Measurements from ENCODE around the gene IL21.

Gene IL21

GRCh38 chr4:122632396-122633143, 11.7 kb upstream of the IL21 start:
- no peak for DNase-seq

GRCh38 chr4:122625156-122625555, 4.3 kb upstream of the IL21 start:
- DNase-seq, result no peak

- DNase-seq, result no peak
Measured at GRCh38 chr4:122624205-122624604, 3.3 kb upstream of the IL21 start.

- no peak for DNase-seq
Measured at GRCh38 chr4:122623637-122624166, 2.8 kb upstream of the IL21 start.

GRCh38 chr4:122622400-122622799, 1.5 kb upstream of the IL21 start:
- no peak for DNase-seq

- DNase-seq, result no peak
Measured at GRCh38 chr4:122619611-122620010, 1.3 kb downstream of the IL21 start.

- DNase-seq, result no peak
Measured at GRCh38 chr4:122617597-122618593, 3.0 kb downstream of the IL21 start.

- DNase-seq, result no peak
Measured at GRCh38 chr4:122616915-122617596, 3.8 kb downstream of the IL21 start.

- DNase-seq, result no peak
Measured at GRCh38 chr4:122614621-122615020, 6.2 kb downstream of the IL21 start.

GRCh38 chr4:122612540-122612939, 8.3 kb downstream of the IL21 start:
- no peak for DNase-seq

GRCh38 chr4:122606364-122607043, 14.4 kb downstream of the IL21 start:
- DNase-seq, result no peak

GRCh38 chr4:122604146-122604545, 16.7 kb downstream of the IL21 start:
- no peak for DNase-seq

- no peak for DNase-seq
Measured at GRCh38 chr4:122603156-122603574, 17.7 kb downstream of the IL21 start.

- no peak for DNase-seq
Measured at GRCh38 chr4:122602277-122603142, 18.4 kb downstream of the IL21 start.

- no peak for DNase-seq
Measured at GRCh38 chr4:122591196-122591595, 29.7 kb downstream of the IL21 start.

- no peak for DNase-seq
Measured at GRCh38 chr4:122588453-122589238, 32.2 kb downstream of the IL21 start.

GRCh38 chr4:122584519-122584918, 36.3 kb downstream of the IL21 start:
- no peak for DNase-seq

GRCh38 chr4:122583906-122584305, 37.0 kb downstream of the IL21 start:
- no peak for DNase-seq

GRCh38 chr4:122577808-122578781, 42.8 kb downstream of the IL21 start:
- DNase-seq, result no peak

Measured in NCI-H2171 (cell line).